ENCODE data around the gene TMIGD1. TPM values are rescaled to one million over a fixed set of nuclear protein-coding genes. Genes with fewer than 3 reads are reported as not detected.

Gene TMIGD1
- polyA plus RNA-seq, 1 donor (not counting 4 experiments of a cell fraction or from before 2014, with no cell fraction given): not detected

DNA sequence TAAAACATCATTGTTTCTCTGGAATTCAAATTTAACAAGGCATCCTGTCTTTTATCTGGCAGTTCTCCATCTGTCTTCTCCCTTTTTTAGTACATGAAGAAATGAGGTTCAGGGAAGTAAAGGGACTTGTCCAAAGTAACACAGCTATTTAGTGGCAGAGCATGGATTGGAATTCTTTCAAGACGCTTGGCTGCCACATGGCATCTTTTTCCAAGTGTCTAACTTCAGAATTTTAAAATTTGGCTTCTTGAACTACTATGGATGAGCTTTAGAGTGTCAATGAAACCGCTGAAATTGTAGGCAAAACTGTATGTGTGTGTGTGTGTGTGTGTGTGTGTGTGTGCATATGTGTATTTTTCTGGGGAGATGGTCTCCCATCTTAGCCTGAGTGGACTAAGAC is 5.2 kb upstream of the TMIGD1 start:
- Histone ChIP-seq H3K79me2 (ENCODE audit: control insufficient read depth, insufficient read depth, low read length) (no peaks in the 10 kb centered on the region), H3K9me3 (ENCODE audit: control insufficient read depth, low read depth, low read length) (no peaks in the 10 kb centered on the region), H3K4me1 (ENCODE audit: control insufficient read depth, extremely low read depth, insufficient read depth, low read length) (peaks cover 13% of the 10 kb centered on the region), H3K27me3 (ENCODE audit: control insufficient read depth, extremely low read depth, insufficient read depth, low read length) (no peaks in the 10 kb centered on the region), H3K27ac (ENCODE audit: control insufficient read depth, insufficient read depth, low read length) (no peak overlapping the region), H3K36me3 (ENCODE audit: control insufficient read depth in 2 of 2, extremely low read depth in 1 of 2, insufficient read depth in 2 of 2, low read length in 2 of 2) (no peaks in the 10 kb centered on the region), H3K4me2 (ENCODE audit: control insufficient read depth, extremely low read depth, insufficient read depth, low read depth, low read length) (no peak overlapping the region), H4K20me1 (ENCODE audit: control insufficient read depth, extremely low read depth, insufficient read depth, low read length) (no peaks in the 10 kb centered on the region), H3K9ac (ENCODE audit: control insufficient read depth, extremely low read depth, insufficient read depth, low read length) (no peak overlapping the region), H3K9me1 (ENCODE audit: control insufficient read depth, extremely low read depth, insufficient read depth, low read length) (no peaks in the 10 kb centered on the region), H2AFZ (ENCODE audit: control insufficient read depth, low read length) (no peak overlapping the region), H3K4me3 (ENCODE audit: control insufficient read depth in 2 of 3, extremely low read depth in 1 of 3, insufficient read depth in 2 of 3, low read depth in 1 of 3, low read length in 3 of 3) (no peak overlapping the region)
- DNase-seq (ENCODE audit: low read depth, low spot score) (no peak), FAIRE-seq (no peak)
- no peak for TF ChIP-seq EZH2 (IDR thresholded peaks at IDR 0.05; ENCODE audit: low read length)
- TF ChIP-seq, protein P1, sequence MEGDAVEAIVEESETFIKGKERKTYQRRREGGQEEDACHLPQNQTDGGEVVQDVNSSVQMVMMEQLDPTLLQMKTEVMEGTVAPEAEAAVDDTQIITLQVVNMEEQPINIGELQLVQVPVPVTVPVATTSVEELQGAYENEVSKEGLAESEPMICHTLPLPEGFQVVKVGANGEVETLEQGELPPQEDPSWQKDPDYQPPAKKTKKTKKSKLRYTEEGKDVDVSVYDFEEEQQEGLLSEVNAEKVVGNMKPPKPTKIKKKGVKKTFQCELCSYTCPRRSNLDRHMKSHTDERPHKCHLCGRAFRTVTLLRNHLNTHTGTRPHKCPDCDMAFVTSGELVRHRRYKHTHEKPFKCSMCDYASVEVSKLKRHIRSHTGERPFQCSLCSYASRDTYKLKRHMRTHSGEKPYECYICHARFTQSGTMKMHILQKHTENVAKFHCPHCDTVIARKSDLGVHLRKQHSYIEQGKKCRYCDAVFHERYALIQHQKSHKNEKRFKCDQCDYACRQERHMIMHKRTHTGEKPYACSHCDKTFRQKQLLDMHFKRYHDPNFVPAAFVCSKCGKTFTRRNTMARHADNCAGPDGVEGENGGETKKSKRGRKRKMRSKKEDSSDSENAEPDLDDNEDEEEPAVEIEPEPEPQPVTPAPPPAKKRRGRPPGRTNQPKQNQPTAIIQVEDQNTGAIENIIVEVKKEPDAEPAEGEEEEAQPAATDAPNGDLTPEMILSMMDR (optimal IDR thresholded peaks at IDR 0.05 in 1 of 3, IDR thresholded peaks at IDR 0.05 in 1 of 3, conservative IDR thresholded peaks at IDR 0.05 in 1 of 3; ENCODE audit: extremely low read depth in 1 of 3, insufficient read depth in 2 of 3, low read length in 3 of 3): no peak
- dilution Hi-C loops (cut with MboI; ENCODE audit: extremely low pct_ligation_motif_present, low sequenced_read_pairs): no loop called here

DNA sequence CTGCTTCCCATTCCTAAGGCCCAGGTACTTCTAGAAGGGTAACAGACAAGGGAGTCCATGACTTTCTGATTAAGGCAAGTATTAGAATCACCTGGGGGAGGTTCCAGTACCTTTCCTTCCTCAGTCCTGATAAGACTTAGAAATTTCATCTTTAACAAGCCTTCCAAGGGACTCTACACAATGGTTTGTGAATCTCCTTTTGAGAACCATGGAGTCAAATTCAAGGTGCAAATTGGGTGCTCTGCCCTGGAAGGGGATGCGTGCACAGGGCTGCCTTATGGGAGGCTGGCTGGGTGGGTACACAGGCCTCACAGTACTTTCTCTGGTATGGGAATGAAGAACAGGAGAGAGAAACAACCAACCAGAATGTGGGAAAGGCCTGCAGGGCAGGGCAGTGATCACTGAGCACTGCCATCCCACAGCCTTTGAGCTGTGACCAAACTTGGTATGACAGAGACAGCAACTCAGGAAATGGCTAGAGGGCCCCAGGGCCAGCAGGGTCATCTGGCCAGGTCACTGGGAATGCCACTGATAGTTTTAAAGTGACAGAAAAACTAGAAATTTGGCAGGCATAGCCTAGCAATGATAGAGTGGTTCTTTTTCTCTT is 3.6 kb upstream of the TMIGD1 start:
- no peak for FAIRE-seq
- Histone ChIP-seq H2AFZ (ENCODE audit: control insufficient read depth, low read length) (no peak overlapping the region), H3K36me3 (ENCODE audit: control insufficient read depth in 2 of 2, extremely low read depth in 1 of 2, insufficient read depth in 2 of 2, low read length in 2 of 2) (no peaks in the 10 kb centered on the region), H3K27me3 (ENCODE audit: control insufficient read depth, extremely low read depth, insufficient read depth, low read length) (no peaks in the 10 kb centered on the region), H3K9me1 (ENCODE audit: control insufficient read depth, extremely low read depth, insufficient read depth, low read length) (no peaks in the 10 kb centered on the region), H3K4me1 (ENCODE audit: control insufficient read depth, extremely low read depth, insufficient read depth, low read length) (peaks cover 27% of the 10 kb centered on the region), H3K9ac (ENCODE audit: control insufficient read depth, extremely low read depth, insufficient read depth, low read length) (no peak overlapping the region), H3K4me2 (ENCODE audit: control insufficient read depth, extremely low read depth, insufficient read depth, low read depth, low read length) (no peak overlapping the region), H3K4me3 (ENCODE audit: control insufficient read depth in 2 of 3, extremely low read depth in 1 of 3, insufficient read depth in 2 of 3, low read depth in 1 of 3, low read length in 3 of 3) (no peak overlapping the region), H3K27ac (ENCODE audit: control insufficient read depth, insufficient read depth, low read length) (no peak overlapping the region), H4K20me1 (ENCODE audit: control insufficient read depth, extremely low read depth, insufficient read depth, low read length) (no peaks in the 10 kb centered on the region), H3K9me3 (ENCODE audit: control insufficient read depth, low read depth, low read length) (no peaks in the 10 kb centered on the region), H3K79me2 (ENCODE audit: control insufficient read depth, insufficient read depth, low read length) (no peaks in the 10 kb centered on the region)
- no peak for DNase-seq (ENCODE audit: low read depth, low spot score)
- no peak for TF ChIP-seq EZH2 (IDR thresholded peaks at IDR 0.05; ENCODE audit: low read length)
- TF ChIP-seq, protein P1 (optimal IDR thresholded peaks at IDR 0.05 in 1 of 3, IDR thresholded peaks at IDR 0.05 in 1 of 3, conservative IDR thresholded peaks at IDR 0.05 in 1 of 3; ENCODE audit: extremely low read depth in 1 of 3, insufficient read depth in 2 of 3, low read length in 3 of 3): no peak
- dilution Hi-C loops (cut with MboI; ENCODE audit: extremely low pct_ligation_motif_present, low sequenced_read_pairs): no loop called here

All from keratinocyte (primary cell).